Measurements from ENCODE around the gene SIRPA.

SIRPA gene

GRCh38 chr20:1894951-1895673 lies at the start of gene SIRPA:
TSS of gene SIRPA (plus strand) at chr20:1895407. CDS start at chr20:1895448, 41 bp downstream.
- DNase-seq (ENCODE audit: low read depth in 2 of 2) = no peak

- DNase-seq (ENCODE audit: low read depth in 2 of 2) = no peak
Observed at GRCh38 chr20:1845701-1846100, 49.5 kb upstream of the SIRPA start.

GRCh38 chr20:1846341-1846740 lies 48.9 kb upstream of the SIRPA start:
- no peak for DNase-seq (ENCODE audit: low read depth in 2 of 2)

- no peak for DNase-seq (ENCODE audit: low read depth in 2 of 2)
Observed at GRCh38 chr20:1846876-1847275, 48.3 kb upstream of the SIRPA start.

- DNase-seq (ENCODE audit: low read depth in 2 of 2) = no peak
Observed at GRCh38 chr20:1847780-1848179, 47.4 kb upstream of the SIRPA start.

GRCh38 chr20:1848373-1848772 lies 46.8 kb upstream of the SIRPA start:
- no peak for DNase-seq (ENCODE audit: low read depth in 2 of 2)

- DNase-seq (ENCODE audit: low read depth in 2 of 2) = no peak
Observed at GRCh38 chr20:1851396-1851795, 43.8 kb upstream of the SIRPA start.

- DNase-seq (ENCODE audit: low read depth in 2 of 2) = no peak
Observed at GRCh38 chr20:1853473-1853872, 41.7 kb upstream of the SIRPA start.

- no peak for DNase-seq (ENCODE audit: low read depth in 2 of 2)
Observed at GRCh38 chr20:1854246-1854645, 41.0 kb upstream of the SIRPA start.

GRCh38 chr20:1855109-1855508 lies 40.1 kb upstream of the SIRPA start:
- no peak for DNase-seq (ENCODE audit: low read depth in 2 of 2)

GRCh38 chr20:1855690-1856089 lies 39.5 kb upstream of the SIRPA start:
- no peak for DNase-seq (ENCODE audit: low read depth in 2 of 2)

- no peak for DNase-seq (ENCODE audit: low read depth in 2 of 2)
Observed at GRCh38 chr20:1856424-1856823, 38.8 kb upstream of the SIRPA start.

- DNase-seq (ENCODE audit: low read depth in 2 of 2) = no peak
Observed at GRCh38 chr20:1857466-1857865, 37.7 kb upstream of the SIRPA start.

GRCh38 chr20:1858871-1859270 lies 36.3 kb upstream of the SIRPA start:
- DNase-seq (ENCODE audit: low read depth in 2 of 2) = no peak

- no peak for DNase-seq (ENCODE audit: low read depth in 2 of 2)
Observed at GRCh38 chr20:1860446-1860845, 34.8 kb upstream of the SIRPA start.

GRCh38 chr20:1861347-1861976 lies 33.7 kb upstream of the SIRPA start:
- no peak for DNase-seq (ENCODE audit: low read depth in 2 of 2)

GRCh38 chr20:1861996-1862662 lies 33.1 kb upstream of the SIRPA start:
- DNase-seq (ENCODE audit: low read depth in 2 of 2) = no peak

- DNase-seq (ENCODE audit: low read depth in 2 of 2) = no peak
Observed at GRCh38 chr20:1862663-1863053, 32.5 kb upstream of the SIRPA start.

GRCh38 chr20:1863296-1863695 lies 31.9 kb upstream of the SIRPA start:
- no peak for DNase-seq (ENCODE audit: low read depth in 2 of 2)

- no peak for DNase-seq (ENCODE audit: low read depth in 2 of 2)
Observed at GRCh38 chr20:1866834-1867233, 28.4 kb upstream of the SIRPA start.

- DNase-seq (ENCODE audit: low read depth in 2 of 2) = no peak
Observed at GRCh38 chr20:1867495-1868260, 27.5 kb upstream of the SIRPA start.

GRCh38 chr20:1868856-1869255 lies 26.4 kb upstream of the SIRPA start:
- DNase-seq (ENCODE audit: low read depth in 2 of 2) = no peak
